ENCODE measurements around the gene TNNC1.

DNA sequence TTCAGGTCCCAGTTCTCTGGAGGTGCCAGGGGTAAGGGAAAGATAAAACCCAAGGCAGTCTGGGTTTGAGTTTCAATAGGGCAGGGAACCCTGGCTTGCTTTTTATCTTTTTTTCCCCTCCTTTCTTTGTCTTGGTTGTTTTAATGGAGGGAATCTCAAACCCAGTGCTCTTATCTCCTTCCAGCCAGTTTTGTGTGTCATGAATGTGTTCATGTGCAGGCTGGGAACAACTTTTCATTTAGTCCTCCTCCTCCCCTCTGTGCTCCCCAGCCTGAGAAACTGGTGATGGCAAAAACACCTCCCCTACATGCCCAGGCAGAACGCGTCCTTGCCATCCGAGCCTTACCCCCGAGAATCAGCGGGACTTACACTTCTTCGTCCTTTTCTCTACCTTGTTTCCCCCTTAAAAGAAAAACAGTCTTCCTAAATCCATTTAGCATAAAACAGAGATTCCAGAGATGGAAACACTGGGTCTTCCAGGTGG lies 19.8 kb downstream of the TNNC1 start:
- TF ChIP-seq ZNF274 (IDR thresholded peaks at IDR 0.05; ENCODE audit: low read depth, low read length) (no peak), YY1 (IDR thresholded peaks at IDR 0.05; ENCODE audit: insufficient read depth, insufficient read length) (no peak)
